NCI-H2227 (cell line): ENCODE results near the gene SLITRK5.

Experiments used
- DNase-seq: peaks from one replicate; lab custom pipeline; 2025; ENCODE audit not compliant: unreplicated experiment; lab: John Stamatoyannopoulos, UW

Gene SLITRK5

GRCh38 chr13:87712012-87712411 lies 40.8 kb downstream of the SLITRK5 start:
- DNase-seq: no peak
